ENCODE data around the gene COX6A2.

DNA sequence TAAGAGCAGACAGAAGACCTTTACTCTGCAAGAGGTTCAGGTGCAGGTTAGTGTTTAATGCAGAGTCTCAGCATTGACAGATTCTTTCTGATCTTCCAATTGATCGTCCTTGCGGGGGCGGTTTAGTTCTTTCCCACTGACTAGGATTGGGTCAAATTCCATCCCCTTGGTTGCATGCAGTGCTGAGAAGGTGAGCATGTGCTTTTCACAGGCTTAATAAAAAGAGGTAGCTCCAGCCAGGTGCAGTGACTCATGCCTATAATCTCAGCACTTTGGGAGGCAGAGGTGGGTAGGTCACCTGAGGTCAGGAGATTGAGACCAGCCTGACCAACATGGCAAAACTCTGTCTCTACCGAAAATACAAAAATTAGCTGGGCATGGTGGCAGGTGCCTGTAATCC lies 42.5 kb downstream of the COX6A2 start:
- TF ChIP-seq EZH2 (IDR thresholded peaks at IDR 0.05; ENCODE audit: low read length, missing control alignments): no peak
- TF ChIP-seq, protein P1, sequence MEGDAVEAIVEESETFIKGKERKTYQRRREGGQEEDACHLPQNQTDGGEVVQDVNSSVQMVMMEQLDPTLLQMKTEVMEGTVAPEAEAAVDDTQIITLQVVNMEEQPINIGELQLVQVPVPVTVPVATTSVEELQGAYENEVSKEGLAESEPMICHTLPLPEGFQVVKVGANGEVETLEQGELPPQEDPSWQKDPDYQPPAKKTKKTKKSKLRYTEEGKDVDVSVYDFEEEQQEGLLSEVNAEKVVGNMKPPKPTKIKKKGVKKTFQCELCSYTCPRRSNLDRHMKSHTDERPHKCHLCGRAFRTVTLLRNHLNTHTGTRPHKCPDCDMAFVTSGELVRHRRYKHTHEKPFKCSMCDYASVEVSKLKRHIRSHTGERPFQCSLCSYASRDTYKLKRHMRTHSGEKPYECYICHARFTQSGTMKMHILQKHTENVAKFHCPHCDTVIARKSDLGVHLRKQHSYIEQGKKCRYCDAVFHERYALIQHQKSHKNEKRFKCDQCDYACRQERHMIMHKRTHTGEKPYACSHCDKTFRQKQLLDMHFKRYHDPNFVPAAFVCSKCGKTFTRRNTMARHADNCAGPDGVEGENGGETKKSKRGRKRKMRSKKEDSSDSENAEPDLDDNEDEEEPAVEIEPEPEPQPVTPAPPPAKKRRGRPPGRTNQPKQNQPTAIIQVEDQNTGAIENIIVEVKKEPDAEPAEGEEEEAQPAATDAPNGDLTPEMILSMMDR (conservative IDR thresholded peaks at IDR 0.05 in 1 of 2, IDR thresholded peaks at IDR 0.05 in 1 of 2; ENCODE audit: low read depth in 1 of 2, low read length in 2 of 2): no peak

Data from fibroblast of lung (primary cell).